ENCODE measurements around the gene C2CD4C.
"Not testable (repeated sequence)": the region's sequence is repeated elsewhere in the genome, so short reads cannot be mapped to it uniquely, and the experiment has no call there.

C2CD4C gene

DNA sequence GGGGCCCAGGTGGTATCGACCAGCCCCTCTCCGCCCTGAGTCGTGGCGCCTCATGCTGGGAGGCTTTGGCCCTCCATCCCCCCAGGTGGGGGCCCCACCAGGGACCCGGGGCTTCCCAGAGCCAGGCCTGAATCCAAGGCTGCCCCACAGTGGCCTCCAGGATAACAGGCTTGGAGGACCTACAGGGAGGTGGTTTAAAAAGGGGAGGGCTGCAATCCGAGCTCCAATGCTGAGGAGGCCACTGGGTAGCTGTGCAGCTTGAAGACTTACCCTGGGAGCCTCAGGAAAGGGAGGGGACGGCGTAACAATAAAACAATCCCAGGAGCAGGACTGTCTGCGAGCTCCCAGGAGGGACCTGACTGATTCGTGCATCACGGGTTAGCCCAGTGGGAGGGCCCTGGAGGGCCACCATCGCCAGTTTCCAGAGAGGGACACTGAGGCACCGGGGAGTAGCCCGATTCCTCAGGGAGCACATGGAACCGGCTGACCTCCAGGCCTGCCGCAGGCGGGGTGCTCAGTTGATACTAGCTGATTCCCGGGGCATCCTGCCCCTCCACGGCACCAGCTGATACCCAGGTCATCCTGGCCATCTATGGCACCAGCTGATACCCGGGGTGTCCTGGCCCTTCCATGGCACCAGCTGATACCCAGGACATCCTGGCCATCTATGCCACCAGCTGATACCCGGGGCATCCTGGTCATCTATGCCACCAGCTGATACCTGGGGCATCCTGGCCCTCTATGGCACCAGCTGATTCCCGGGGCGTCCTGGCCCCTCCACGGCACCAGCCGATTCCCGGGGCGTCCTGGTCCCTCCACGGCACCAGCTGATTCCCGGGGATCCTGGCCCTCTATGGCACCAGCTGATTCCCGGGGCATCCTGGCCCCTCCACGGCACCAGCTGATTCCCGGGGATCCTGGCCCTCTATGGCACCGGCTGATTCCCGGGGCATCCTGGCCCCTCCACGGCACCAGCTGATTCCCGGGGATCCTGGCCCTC lies 3.7 kb upstream of the C2CD4C start:
- no peak for DNase-seq

DNA sequence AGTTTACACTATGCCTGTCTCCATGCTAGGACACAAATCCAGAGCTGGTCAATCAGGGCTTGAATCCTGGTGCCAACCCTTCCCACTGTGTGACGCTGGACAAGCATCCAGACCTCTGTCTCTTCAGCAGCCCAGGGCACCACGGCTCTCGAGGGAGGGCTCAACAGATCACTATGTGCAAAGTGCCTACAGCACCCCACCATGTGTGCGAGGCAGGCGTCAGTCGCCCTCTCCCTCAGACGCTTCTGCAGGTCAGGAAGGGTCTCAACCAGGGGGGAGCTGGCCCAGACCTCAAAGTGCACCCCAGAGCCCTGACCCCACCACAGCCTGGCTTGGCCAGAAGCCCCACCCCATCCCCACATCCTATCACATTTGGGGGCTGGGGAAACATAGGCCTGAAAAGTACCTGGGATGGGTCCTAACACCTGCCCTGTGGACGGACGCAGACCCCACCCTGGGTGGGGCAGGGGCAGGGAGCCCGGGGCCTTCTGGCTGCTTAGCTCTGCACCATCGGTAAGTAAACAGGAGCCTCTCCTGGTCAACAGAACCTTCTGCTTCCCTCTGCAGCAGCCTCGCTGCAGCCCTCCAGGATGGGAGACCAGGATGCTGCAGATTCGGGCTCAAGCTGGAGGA lies 2.9 kb upstream of the C2CD4C start:
- DNase-seq: no peak

DNA sequence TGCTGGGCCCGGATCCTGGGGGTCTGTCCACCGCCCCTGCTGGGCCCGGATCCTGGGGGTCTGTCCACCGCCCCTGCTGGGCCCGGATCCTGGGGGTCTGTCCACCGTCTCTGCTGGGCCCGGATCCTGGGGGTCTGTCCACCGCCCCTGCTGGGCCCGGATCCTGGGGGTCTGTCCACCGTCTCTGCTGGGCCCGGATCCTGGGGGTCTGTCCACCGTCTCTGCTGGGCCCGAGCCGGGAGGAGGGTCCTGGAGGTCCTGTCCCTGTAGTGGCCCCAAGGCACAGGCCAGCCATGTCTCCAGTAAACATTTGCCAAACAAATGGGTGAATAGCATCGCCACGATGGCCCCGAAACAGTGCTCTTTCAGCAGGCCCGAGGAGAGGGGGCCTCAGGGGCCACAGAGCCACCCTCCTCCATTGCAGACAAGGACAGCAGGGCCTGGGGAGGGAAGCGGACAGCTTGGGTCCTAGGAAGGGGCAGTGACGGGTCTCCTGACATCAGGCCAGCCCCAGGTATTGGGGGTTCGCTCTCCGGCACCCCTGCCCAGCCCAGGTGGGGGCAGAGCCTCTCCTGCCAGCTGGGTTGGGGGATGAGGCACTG lies 2.3 kb upstream of the C2CD4C start:
- DNase-seq: not testable (repeated sequence)

DNA sequence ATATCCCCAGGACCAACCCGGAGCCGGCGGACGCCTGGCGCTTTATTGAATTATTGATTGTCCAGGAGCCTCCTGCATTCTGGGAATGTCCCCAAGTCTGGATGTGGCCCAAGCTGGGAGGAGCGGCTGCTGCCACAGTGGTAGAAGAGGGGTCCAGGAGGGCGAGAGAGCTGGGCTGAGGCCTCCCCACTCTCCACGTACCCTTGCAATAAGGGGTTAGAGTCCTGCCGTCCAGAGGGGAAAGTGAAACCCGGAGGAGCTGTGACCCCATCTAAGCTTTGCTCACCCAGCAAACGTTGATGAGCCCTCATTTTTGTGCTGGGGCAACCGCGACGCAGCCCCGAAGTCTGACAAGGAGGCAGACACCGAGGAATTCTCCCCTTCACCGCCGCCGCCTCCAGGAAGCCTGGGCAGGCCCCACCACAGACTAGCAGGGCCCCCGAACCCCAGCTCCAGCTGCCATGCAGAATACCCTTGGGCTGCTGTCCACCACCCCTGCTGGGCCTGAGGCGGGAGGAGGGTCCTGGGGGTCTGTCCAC lies 1.4 kb upstream of the C2CD4C start:
- no peak for DNase-seq

DNA sequence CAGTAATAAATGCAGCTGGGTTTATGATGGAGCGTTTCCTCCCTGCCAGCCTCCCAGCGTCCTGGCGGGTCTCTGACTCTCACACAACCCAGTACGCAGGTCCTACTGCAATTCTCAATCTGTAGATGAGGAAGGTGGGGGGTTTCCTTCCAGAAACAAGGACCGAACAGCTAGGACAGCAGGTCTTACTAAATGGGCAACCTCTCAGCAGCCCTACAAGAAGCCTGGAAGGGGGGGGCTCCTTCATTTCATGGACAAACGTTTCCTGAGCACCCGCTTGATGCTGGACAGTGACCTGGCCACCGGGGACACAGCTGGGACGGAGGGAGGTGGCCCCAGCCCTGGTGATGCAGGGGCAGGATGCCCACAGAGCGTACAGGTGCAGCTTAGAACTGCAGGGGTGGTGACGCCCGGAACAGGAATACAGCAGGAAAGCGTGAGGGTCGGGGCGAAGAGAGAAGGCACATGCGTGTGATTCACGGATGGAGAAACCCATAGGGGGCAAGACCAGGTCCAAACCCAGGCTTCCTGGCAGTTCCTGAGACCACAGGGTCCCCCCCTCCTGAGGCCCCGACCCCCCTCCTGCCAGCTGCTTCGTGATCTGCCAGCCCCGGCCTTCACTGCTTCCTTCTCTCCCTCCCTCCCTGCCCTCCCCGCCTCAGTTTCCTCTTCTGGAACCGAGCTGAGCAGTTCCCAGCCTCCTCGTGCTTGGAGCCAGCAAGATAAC lies 732 bp upstream of the C2CD4C start:
- no peak for DNase-seq

DNA sequence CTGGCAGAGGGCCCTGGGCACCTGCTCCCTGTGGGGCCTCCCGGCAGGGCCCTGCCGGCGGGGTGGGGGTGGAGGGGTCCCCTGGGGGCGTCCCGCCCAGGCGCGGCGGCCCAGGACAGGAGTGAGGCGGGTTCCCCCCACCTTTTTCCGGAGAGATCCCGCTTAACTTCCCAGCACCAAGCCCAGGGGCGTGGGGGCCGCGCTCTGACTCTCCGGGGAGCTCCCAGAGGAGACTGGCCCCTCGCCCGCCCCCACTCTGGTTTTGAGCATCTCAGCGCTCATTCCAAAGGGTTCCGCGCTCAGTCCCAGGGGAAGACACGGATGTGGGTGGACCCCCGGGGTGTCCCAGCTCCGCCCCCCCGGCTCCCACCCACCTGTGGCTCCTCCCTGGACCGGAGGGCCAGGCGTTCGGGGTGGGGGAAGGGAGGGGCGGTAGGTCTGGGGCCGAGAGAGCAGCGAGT lies 476 bp downstream of the C2CD4C start:
- no peak for DNase-seq

DNA sequence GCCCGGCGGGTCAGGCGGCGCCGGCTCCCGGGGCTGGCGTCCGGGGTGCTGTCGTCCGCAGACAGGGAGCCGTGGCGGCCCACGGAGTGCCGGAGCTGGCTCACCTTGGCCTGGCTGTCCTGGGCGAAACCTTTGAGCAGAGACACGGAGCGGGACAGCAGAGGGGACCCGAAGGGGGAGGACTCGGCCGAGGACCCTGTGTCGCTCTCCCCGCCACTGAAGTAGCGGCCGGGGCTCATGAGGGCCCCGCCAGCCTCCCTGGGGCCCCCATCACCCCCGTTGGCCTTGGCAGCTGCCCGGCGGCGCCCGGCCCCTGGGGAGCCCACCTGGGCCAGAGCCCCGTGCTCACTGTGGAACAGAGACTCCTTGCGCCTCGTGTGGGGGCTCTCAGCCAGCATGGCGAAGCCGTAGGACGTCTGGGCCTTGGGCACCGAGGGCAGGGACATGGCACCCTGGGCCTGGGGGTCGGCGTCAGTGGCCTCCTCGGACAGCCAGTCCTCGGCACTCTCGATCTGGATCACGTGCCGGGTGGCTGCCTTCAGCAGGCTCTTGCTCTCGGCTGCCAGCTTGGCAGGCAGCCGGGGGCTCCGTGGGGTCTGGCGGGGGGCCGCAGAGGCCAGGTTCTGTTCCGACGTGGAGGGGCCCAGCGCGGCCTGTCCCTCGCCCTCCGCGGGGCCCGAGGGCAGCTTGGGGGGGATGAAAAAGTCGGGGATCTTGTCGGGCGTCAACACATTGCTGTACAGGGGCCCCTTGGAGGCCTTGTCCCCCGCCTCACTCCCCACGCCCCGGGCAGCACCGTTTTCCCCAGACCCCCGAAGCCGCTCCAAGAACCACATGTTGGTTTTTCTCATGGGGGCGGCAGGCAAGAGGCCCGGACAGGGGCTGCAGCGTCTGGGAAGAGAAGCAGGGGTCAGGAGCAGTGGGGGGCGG lies 1.2 kb downstream of the C2CD4C start:
- DNase-seq: no peak

DNA sequence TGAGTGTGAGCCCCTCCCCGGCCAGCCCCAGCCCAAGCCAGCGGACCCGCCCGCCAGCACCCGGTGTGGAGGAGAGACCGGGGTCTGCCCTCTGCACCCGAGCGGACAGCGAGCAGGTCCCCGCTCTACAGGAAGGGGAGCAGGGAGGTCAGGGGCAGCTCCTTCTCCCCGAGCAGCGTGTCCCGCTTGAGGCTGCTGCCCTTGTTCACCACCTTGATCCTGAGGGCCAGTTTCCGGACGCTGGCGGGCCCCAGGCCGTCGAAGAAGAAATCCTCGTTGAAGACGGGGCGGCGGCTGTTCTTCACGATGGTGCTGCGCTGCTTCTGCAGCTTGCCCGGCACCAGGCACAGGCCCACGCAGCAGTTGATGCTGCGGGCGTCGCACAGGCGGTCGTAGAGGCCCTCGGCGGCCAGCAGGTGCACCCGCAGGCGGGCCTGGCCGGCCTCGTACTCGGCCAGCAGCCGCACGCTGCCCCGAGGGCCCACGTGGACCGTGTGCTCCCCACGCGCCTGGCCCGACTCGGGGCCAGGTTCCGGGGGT lies 1.9 kb downstream of the C2CD4C start:
- no peak for DNase-seq

DNA sequence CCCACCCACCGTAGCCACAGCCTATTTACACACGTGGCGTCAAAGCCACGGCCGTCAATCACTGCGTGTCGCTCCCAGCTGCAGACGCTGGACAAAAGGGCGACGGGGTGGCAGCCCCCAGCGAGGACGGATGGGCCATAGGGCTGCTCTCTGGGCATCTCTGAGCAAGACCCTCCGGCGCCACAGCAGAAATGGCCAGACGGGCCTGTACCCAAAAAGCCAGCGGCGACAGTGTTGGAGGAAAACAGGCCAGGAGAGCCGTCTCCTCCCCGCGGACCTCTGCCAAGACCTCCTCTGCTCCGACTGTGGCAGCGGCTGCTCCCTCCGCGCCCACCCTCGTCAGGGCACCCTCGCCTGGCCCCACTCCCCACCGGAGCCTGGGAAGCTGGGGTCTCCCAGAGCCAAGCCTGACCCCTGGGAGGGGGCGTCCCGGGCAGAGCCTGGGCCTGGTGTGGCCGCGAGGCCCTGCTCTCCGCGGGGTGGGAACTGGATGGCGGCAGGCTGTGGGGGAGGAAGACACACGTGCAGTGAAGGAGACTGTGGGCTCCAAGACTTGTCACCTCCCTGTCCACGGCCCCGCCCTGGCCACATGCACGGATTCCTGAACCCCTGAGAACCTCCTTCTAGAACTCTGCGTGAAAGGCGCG lies 2.7 kb downstream of the C2CD4C start:
- no peak for DNase-seq

DNA sequence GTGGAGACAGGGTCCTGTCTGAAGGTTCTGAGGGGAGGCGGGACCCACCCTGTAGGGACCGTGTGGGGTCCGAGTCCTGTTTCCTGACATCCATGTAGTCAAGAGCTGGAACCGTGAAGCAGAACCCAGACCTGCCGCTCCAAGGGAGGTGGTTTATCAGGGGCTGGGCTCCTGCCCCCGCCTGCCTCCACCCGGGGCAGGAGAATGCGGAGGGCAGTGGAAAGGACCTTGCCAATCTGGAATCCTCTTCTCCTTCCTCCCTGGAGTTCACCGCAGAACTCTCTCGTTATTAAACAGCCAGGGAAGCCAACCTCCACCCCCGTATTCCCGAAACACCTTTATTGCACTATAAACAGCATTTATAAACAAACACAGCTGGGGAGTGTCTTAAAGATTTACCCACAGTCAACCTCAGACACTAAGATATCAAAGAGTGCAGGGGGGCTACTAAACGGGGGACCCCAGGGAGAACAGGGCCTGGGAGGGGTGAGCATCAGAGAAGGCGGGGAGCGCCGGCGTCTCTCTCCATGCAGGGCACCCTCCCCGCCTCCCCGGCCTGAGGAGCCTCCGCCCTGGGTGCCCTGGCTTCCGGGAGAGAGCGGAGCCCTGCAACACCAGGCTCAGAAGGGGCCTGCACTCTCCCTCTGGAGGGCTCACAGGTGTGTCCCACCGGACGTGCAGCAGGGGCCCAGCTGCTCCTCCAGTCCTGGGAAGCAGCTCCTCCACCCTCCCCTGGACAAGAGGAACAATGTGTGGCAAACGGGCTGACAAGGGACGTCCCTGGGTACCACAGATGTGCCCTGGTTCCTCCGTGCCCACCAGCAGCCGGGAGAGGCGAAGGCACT lies 3.6 kb downstream of the C2CD4C start:
- DNase-seq: no peak

DNA sequence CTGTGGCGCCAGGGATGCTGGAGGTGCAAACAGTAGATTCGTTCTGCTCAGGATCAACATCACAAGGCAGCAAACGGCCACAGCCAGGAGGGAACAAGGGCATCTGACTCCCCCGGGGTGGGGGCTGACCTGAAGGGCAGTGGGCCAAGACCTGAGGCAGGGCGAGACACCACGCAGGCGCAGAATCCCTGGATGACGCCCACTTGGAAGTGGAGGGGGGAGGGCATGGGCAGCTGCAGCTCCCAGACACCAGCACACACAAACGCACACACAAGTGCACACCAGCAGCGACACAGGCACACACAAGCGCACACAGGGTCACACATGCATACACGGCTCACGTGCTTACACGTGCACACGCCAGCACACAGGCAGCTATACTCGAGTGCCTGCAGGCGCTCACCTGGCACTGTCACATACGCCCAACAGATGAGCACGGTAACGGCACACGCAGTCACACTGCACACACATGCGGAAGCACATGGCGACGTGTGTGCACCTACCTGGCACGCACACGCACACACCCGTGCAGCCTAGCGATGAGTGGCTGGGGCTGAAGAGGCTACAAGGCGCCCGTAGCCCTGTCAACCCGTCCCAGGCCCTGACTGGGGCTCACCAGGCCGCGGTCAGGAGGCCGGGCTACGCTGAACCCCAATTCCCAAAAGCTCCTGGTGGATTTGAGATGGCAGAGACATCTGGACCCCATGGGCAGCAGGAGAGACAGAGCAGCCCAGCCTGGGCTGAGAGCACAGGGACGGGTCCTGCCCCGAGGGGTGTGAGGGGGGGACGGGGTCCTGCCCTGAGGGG lies 5.5 kb downstream of the C2CD4C start:
- DNase-seq: no peak

DNA sequence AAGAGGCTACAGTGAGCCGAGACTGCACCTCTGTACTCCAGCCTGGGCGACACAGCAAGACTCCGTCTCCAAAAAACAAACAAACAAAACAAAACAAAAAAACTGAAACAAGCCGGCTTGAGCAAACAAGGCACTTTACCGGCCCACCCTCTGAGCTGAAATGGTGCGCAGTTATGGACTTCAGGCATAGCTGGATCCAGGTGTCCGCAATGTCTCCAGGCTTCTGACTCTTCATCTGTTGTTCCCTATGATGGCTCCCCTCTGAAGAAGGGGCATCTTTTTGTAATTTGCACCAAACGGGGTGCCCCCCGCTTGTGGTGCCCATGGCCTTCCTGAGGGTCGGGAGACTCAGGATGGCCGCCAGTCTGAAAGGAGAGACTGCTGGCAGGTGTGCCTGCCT lies 6.2 kb downstream of the C2CD4C start:
- DNase-seq: no peak

DNA sequence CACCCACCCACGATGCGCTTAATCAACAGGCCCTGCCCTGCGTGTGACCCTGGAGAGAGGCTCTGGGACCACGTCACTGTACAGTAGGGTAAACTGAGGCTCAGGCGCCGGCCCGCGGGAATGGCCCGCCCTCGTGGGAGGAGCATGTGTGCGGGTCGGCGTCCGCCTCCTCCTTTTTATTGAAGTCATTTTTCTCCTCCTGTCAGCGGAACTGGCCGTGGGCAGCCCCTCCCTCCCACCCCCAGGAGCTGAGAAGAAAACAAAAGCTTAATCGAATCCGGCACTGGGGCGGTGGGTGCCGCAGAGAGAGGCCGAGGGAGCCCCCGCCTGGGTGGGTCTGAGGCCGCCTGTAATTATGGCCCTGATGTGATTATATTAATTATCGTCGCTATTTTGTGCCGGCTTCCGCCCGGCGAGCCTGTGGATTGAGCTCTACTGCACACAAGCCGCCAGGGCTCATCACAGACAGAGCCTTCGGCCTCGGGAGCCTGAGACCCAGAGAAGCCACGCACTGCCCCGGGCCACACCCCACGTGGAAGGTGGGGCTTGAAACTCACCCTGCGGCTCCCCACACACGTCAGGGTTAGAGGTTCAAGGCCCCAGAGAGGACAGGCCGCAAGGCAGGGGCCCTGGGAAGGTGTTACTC lies 7.0 kb downstream of the C2CD4C start:
- DNase-seq: no peak

DNA sequence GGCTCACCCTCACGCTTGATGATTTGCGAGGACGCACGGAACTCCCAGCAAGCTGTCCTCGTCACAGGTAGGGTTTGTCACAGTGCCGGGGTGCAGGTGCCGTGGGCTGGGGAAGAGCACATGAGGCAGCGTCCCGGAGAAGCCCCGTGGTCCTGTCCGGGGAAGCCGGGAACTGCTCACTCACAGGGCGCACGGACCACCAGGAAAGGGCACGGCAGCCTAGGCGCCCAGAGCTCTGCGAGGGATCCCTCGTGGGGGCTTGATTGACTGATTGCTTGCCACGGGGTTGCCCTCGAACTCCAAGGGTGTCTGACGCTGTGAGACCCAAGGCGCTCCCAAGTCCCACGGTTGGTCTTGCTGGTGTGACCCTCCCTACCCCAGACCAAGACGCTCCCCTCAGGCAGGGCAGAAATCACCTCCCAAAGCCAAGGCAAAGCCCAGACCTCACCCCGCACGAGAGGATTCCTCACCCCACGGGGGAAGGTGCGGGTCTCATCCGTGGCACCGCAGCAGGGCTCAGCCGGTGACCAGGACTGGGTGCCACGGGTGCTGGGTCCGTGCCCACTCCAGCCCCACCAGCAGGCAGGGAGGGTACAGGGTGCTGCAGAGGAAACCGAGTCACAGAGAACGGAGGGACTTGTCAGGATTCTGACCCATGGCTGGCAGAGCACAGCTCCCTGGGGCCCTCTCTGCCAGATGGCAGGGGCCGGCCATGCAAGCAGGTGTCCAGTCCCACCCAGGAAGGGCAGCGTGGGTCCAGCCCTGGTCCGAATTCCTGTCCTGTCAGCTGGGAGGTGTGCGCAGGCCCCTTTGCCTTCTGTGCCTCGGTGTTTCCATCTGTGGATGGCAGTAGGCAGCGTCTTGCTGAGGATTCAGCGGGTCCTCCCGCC lies 7.7 kb downstream of the C2CD4C start:
- DNase-seq: no peak

DNA sequence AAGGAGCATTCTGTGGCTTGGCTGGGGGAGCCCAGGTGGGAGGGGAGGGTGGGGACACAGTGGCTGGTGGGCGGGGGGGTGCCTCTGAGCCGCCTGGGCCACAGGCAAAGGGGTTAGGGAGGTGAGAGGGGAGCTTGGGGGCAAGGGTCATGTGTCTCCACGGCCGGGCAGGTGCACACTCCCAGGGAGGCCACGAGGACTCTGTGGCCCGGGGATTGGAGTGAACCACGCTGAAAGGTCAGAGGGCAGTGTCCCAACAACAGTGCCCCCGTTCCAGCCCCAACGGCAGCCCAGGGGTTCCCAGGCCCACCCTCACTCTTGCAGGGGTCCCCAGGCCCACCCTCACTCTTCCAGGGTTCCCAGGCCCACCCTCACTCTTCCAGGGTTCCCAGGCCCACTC lies 9.6 kb downstream of the C2CD4C start:
- DNase-seq: no peak

DNA sequence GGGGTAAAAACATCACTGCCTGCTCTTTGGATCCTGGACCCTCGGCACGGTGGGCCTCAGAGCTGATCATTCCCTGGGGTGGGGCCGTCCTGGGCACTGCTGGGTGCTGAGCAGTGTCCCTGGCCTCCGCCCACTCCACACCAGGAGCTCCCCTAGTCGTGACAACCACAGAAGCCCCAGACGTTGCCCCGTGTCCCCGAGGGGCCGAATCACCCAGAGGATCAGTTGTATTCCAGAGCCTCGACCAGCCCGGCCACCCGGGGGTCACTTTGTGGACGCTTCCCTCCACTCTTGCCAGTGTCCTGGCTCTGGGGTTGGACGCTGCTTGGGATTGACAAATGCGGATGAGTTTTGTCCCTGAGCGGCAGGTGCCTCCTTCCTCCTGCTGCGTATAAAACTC lies 10.2 kb downstream of the C2CD4C start:
- DNase-seq: no peak

All from activated T-cell treated with anti-CD3 and anti-CD28 coated beads for 4 hours (primary cell).